GM21447 (cell line): ENCODE data around the gene NPIPB9.
"Not testable (repeated sequence)": the region's sequence is repeated elsewhere in the genome, so short reads cannot be mapped to it uniquely, and the experiment has no call there.

ENCODE experiments used
- ATAC-seq: cut with Tn5 transposase; IDR thresholded peaks from one replicate; pipeline ENCODE4 v1.9.1; 2021; ENCODE audit not compliant: unreplicated experiment

Gene NPIPB9

DNA sequence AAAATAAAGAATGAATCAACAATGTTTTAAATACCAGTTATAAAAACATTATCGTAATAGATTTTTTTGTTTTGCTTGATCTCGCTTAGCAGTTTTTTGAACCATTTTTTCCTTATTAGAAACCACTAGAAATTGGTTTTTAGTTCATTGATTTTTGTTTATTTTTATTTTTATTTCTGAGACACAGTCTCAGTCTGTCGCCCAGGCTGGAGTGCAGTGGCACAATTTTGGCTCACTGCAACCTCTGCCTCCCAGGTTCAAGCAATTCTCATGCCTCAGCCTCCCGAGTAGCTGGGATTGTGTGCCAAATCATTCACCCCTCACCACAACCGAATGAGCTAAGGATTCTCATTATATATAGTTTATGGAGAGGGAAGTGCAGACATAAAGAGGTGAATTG is at the start of gene NPIPB9:
Gene NPIPB9 (plus strand): TSS at position 301 of the 400 bp plus-strand sequence.
- not testable (repeated sequence) for ATAC-seq

DNA sequence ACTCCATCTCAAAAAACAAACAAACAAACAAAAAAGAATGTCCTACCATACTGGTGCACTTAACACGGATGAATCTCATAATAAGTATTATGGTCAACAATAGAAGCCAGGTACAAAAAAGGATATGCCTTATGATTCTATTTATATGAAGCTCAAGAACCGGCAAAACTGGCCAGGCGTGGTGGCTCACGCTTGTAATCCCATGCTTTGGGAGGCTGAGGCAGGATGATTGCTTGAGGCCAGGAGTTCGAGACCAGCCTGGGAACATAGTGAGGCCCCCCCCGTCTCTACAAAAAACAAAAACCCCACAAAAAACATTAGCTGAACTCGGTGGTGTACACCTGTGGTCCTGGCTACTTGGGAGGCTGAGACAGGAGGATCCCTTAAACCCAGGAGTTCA is 47.3 kb upstream of the NPIPB9 start:
- not testable (repeated sequence) for ATAC-seq

DNA sequence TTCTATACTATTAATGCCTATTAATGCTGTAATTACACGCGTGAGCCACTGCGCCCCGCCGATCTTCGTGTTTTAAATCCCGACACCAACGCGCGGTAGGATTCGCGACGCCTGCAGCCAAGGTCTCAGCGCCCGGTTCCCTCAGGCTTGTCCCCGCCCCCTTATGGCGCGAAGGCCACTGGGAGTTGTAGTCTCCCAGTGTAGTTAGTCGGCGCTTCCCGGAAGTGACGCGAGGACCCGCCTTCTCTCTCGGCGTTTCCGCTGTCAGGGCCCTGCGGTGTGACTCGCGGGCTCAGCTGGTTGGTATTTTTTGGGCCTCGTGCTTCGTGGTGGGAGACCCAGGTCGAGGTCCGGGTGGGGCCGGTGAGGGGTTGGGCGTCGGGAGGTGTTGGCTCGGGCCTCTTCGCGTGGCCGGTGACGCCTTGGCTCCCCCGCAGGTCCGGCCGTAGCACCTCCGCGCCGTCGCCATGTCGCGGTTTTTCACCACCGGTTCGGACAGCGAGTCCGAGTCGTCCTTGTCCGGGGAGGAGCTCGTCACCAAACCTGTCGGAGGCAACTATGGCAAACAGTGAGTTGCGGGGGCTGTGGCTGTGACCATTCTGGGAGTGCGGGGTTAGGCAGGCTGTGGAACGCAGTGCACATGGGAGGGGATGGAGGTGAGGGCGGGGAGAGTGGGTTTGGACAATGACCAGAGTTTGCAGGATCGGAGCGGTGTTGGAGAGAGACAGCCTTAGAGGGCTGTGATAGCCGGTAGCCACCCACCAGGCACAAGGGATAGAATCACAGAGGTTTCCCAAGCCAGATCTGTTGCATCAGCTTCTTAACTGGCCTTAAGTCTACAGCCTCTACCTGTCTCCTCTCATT is 40.1 kb upstream of the NPIPB9 start, which contains the start of gene EIF3C:
Gene EIF3C (plus strand): TSS at position 245 of the 864 bp plus-strand sequence. CDS start 223 bp downstream, at position 468.
- ATAC-seq, result peak; percentile 98

DNA sequence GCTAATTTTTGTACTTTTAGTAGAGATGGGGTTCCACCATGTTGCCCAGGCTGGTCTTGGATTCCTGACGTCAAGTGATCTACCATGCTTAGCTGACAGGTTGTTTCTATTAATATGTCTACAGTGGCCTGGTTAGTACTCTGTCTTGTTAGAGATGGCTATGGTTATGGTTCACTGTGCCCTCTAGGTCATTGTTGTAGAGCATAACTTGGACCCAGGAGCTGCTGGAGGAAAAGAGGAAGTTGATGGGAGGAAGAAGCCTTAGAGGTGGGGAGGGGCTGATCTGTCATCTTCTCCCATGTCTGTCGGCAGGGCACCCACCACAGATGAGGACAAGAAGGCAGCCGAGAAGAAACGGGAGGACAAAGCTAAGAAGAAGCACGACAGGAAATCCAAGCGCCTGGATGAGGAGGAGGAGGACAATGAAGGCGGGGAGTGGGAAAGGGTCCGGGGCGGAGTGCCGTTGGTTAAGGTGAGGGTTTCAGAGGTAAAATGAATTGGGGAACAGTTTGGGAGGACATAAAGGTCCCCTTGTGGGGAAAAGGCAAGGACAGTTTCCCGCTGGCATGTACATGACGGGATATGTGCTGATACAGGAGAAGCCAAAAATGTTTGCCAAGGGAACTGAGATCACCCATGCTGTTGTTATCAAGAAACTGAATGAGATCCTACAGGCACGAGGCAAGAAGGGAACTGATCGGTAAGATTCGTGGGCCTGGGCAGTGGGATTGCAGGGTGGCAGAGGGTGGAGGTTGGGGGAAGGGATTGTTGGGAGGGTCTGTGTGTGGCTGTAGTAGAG is 28.5 kb upstream of the NPIPB9 start:
- ATAC-seq, result not testable (repeated sequence)

DNA sequence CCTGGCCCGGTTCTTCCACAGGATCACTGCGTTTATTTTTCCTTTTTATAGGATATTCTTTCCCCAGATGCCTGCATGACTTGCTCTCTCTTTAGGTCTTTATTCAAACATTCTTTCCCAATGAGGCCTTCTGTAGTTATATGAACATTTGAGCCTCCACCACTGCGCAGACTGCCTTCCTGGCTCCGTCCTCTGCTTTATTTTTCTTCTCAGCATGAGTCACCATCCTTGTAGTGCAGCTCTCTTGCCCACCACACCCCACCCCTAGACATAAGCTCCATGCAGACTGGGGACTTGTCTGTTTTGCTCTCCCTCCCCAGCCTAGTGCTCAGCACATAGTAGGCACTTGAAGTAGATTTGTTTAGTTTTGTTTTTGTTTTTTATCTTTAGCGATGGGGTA is 20.3 kb upstream of the NPIPB9 start:
- ATAC-seq, result not testable (repeated sequence)

DNA sequence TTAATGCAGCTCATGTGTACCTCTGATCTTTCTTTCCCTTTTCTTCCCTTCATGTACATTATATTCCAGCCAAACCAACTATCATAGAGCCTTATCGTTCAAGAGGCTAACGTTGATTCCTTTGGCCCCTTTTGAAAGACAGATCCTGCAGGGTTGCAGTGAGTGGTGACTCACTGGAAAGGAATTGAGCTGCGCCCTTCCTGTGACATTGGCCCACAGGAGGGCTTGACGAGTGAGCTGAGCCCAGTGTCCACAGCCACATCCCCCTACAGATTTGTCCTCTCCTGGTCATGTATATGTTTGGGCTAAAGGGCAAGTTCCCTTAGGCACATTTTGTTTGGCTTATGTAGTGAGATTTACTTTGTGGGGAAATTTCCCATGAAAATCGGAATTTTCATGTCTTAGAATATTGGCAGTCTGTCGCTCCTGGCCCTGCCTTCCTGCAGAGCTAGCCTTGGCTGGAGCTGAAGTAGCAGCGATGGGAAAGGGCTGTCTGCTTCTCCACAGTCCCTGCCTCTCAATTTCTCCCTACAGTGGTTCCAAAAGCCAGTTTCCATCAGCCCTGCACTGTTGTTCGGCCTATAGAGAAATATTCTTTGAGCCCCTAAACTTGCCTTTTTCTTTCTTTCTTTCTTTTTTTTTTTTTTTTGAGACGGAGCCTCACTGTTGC is 19.0 kb upstream of the NPIPB9 start:
- not testable (repeated sequence) for ATAC-seq

DNA sequence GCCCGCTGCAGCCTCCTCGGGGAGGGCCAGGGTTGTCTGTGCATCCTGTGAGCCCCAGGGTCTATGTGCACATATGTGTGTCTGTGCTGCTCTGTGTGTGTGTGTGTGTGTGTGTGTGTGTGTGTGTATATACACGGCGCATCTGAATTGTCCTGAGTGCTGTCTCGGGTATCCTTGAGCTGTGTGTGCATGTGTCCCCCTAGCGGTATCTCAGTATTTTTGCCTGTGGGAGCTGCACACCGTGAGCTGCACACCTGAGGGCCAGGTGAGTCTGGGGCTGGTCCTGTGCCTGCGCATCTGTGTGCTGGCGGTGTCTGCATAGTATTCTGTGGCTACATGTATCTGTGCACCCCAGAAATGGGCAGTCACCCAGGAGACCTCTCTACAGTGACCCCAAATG is 11.8 kb upstream of the NPIPB9 start:
- not testable (repeated sequence) for ATAC-seq

DNA sequence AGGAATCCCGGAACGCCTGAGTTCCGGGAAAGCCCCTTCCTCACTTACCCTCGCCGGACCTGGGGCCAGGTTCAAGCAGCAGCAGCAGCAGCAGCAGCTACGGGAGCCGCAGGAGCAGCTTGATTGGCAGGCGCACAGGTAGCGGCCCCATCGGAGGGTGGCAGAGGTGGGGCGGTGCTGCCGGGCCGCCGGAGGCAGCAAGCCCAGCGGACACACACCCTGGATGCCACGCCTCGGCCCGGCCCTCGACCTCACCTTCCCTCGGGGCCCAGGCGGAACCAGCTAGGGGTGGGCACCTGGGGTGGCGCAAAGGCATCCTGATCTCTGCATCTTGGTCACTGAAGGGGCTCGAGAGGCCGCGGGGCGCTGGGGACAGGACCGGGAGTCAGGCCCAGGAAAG is 11.0 kb upstream of the NPIPB9 start:
- ATAC-seq, result not testable (repeated sequence)

DNA sequence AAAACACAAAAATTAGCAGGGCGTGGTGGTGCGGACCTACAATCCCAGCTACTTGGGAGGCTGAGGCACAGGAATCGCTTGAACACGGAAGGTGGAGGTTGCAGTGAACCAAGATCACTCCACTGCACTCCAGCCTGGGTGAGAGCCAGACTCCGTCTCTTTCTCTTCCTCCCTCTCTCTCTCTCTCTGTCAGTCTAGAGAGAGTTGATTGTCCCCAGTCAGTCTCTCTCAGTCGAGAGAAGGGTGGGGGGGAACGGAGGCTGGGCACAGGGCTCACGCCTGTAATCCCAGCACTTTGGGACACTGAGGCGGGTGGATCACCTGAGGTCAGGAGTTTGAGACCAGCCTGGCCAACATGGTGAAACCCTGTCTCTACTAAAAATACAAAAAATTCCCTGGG is 10.3 kb upstream of the NPIPB9 start:
- ATAC-seq, result not testable (repeated sequence)

DNA sequence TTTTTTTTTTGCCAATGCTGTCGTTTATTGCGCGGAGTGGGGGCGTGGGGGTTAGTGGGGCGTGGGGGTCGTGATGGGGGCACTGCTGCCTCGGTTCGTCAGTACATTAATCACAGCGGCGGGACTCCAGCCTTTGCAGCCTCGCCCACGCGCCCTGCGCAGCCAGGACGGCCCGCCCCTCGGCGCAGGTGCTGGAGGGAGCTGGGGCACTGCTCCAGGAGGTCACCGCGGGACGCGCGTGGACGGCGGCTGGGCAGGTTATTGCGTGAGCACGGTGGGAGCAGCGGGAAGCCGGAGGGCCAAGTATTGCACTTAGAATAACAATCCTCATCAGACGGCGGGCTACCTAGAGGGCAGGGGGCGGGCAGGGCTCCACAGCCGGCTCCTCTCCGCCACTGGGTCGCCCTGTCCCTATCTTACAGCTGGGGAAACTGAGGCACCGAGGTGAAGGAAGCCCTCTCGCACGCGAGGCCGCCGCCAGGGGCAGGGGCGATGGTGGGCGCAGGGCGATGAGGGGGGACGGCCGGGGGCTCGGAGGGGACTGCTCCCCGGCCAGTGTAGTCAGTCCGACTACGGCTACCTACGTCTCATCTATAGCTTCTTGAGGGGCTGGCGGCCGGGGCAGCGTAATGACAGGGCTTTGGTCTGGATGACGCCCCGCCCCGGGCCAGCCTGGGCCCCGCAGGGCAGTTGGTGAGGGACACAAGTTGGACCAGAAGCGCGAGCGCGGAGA is 4.8 kb upstream of the NPIPB9 start:
- not testable (repeated sequence) for ATAC-seq

DNA sequence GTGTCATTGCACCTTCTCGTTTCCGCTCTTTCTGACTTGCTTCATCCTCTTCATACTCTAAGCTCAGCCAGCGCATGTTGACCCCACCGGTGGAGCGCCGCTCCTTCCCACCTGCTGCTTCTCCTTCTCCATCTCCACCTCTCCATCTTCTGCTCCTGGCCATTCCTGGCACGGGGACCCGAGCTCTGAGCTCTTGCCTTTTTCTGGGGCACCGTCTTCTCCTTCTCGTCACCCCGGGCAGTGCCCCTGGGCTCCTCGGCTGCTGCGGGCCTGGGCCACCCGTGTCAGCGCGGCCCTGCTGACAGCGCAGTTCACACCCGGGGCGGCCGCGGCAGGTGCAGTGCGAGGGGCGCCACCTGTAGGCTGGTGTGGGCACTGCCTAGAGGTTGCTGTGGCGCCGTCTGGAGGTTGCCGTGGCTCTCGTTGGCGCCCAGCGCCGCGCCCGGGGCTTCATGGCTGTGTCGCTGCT is 1.6 kb upstream of the NPIPB9 start:
- peak; percentile 92 for ATAC-seq

DNA sequence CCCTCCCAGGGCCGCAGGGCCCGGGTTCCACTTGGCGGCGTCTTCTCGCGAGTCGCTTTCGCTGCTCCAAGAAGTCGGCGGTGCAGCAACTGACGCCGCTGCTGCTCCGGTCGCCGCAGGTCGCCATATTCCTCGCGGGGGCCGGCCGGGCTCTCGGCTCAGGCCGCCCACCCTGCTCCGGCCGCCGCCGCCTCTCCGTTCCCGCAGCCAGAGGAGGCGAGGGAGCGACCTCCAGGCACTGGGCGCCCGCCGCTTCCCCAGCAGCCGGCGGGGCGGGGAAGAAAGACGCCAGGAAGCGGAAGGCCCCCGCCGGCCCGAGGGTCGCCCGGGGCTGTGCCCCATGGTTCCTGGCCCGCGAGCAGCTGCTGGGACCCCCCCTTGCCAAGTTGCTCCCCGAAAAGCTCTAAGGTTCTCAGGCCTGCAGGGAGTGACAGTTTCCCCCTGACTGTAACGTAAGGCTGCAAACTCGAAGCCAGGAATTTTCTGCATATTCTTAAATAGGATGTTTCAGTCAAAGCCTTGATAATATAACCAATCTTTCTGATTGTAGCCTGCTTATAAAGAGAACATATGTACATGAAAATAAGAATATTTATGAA is 1.0 kb upstream of the NPIPB9 start:
- peak; percentile 44 for ATAC-seq

DNA sequence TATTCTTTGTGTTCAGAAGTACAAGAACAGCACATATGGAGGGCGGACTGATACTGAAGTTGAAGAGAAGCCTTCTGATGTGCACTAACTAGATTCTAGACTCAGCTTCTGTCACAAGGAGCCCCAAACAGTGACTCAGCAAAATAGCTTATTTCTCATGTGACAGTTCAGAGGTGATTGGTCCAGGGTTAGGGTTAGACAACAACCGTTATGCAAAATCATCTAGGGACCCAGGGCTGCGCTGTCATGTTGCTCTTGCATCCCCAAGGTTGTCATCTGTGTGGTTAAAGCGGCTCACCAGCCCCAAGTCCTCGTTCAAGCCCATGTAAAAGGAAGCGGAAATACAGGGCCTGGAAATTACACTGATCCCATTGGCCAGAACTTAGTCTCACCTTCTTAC is 30.1 kb downstream of the NPIPB9 start:
- ATAC-seq, result not testable (repeated sequence)

DNA sequence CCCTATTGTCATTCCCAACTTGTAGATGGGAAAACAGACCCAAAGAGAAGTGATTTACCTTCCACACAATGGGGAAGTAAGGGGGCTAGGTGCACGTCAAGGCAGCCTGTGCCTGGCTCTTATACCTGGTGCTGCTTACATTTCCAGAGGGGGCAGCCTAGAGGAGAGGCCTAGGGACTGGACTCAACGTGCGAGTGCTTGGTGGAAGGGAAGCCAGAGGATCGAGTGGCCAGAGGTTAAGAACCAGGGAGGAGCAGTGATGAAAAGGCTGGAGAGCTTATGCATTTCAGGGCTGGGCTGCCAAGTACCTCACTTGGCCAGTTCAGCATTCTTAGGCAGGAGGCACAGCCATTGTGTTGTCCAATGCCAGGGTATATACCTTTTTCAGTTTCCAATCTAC is 30.8 kb downstream of the NPIPB9 start:
- ATAC-seq, result not testable (repeated sequence)

DNA sequence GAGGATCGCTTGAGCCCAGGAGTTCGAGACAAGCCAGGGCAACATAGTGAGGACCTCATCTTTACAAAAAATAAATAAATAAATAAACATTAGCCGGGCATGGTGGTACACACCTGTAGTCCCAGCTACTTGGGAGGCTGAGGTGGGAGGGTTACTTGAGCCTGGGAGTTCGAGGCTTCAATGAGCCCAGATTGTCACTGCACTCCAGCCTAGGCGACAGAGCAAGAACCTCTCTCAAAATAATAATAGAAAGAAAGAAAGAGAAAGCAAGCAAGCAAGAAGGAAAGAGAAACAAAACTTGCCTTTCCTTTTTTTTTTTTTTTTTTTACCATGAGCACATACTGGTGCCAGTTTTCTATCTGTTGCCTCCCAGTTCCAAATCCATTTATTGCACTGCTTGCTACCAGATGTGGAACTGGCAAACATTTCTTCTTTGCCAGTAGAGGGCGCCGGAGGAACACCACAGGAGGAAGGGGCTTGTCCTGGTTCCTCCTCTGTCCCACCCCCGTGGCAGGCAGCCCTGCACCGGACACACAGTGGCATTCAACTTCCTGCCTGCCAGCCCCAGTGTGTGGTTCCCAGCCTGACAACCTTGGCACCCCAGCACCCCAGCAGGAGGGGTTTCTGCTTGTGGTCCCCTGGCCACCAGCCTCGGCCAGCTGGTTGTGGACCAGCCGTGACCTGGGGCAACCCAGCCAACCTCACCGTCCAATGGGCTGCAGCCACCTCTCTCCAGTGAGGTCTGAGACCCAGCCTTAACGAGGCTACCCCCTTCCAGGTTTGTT is 50.8 kb downstream of the NPIPB9 start:
- ATAC-seq, result peak; percentile 70

DNA sequence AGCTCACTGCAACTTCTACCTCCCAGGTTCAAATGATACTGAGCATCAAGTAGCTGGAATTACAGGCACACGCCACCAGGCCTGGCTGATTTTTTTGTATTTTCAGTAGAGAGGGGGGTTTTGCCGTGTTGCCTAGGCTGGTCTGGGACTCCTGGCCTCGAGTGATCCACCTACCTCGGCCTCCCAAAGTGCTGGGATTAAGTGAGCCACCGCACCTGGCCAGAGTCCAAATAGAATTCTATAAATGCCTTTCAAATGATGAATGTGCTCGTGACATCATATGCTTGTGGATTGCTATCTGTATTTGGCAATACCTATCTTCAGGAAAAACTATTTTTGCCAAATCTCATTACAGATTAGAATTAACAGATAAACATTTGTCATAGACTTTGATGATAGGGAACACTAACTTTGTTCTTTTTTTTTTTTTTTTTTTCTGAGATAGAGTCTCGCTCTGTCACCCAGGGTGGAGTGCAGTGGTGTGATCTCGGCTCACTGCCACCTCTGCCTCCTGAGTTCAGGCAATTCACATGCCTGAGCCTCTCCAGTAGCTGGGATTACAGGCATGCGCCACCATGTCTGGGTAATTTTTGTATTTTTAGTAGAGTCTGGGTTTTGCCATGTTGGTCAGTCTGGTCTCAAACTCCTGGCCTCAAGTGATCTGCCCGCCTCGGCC is 56.0 kb downstream of the NPIPB9 start:
- not testable (repeated sequence) for ATAC-seq

DNA sequence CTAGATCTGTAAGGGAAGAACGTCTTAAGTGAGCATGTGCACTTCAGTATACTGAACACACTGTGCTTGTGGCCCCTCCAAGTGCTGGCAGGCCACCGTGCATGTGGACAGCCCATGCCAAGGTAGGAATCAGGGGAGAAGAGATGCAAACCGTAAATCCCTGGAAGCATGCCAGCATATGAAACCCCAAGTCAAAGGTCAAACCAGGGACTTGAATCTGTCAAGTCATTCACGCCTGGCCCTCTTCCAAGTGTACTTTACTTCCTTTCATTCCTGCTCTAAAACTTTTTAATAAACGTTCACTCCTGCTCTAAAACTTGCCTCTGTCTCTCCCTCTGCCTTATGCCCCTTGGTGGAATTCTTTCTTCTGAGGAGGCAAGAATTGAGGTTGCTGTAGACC is 68.4 kb downstream of the NPIPB9 start:
- ATAC-seq, result no peak

DNA sequence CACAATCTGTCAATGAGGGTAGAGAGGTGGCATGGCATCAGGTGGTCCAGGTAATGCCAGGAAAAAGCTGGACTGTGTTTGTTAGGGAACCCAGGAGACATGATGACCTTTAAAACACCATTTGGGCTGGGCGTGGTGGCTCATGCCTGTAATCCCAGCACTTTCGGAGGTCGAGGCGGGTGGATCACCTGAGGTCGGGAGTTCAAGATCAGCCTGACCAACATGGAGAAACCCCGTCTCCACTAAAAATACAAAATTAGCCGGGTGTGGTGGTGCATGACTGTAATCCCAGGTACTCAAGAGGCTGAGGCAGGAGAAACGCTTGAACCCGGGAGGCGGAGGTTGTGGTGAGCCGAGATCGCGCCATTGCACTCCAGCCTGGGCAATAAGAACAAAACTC is 69.0 kb downstream of the NPIPB9 start:
- not testable (repeated sequence) for ATAC-seq
